Breast epithelium (tissue), 4 donors: Measurements from ENCODE around the gene RPS2. TPM values are rescaled to one million over a fixed set of nuclear protein-coding genes. Genes with fewer than 3 reads are reported as not detected.

Source experiments
- DNase-seq, 2 donors: peaks; one replicate each; pipeline ENCODE4 v3.0.0-alpha.2; 2019; ENCODE audit warnings: low spot score in 2 of 2
- H3K27ac ChIP-seq, 2 donors: fragments of 200-600 bp; sonication (generic) in 1 of 2; one replicate each; pipeline ENCODE4 v1.5.1; 2016 to 2019; ENCODE audit warnings: mild to moderate bottlenecking in 1 of 2
- H3K27me3 ChIP-seq, 2 donors: fragments of 200-600 bp; sonication (generic) in 1 of 2; one replicate each; pipeline versions ENCODE4 v1.5.1 to v1.6.0; 2017 to 2019; ENCODE audit warnings: control low read depth in 1 of 2, mild to moderate bottlenecking in 1 of 2
- H3K36me3 ChIP-seq: fragments of 200-600 bp; one replicate; pipeline ENCODE4 v1.5.1; 2019
- H3K4me1 ChIP-seq, 2 donors: fragments of 200-600 bp; sonication (generic); one replicate each; pipeline ENCODE4 v1.5.1; 2016 to 2019; ENCODE audit warnings: control low read depth in 1 of 2
- H3K4me3 ChIP-seq, 3 donors: fragments of 200-600 bp; sonication (generic); 1 replicate in 2 of 3; 2 replicates in 1 of 3; pipeline ENCODE4 v1.5.1; 2016 to 2019; ENCODE audit warnings: mild to moderate bottlenecking in 3 of 3, moderate library complexity in 2 of 3
- H3K9me3 ChIP-seq, 2 donors: fragments of 200-600 bp; sonication (generic) in 1 of 2; one replicate each; pipeline ENCODE4 v1.5.1; 2016 to 2019; ENCODE audit warnings: control low read depth in 1 of 2
- CTCF ChIP-seq, 3 donors: fragments of 450-650 bp; IDR thresholded peaks; one replicate each; pipeline ENCODE4 v1.5.1; 2016 to 2017; ENCODE audit warnings: antibody characterized with exemption in 3 of 3, mild to moderate bottlenecking in 3 of 3, moderate library complexity in 3 of 3
- POLR2A ChIP-seq: fragments of 450-650 bp; IDR thresholded peaks from one replicate; pipeline ENCODE4 v1.6.1; 2016; ENCODE audit warnings: antibody characterized with exemption, mild to moderate bottlenecking, moderate library complexity
- POLR2AphosphoS5 ChIP-seq, 3 donors: sonication (generic); formaldehyde crosslinking; IDR thresholded peaks; one replicate each; pipeline ENCODE4 v1.6.1; 2017; ENCODE audit warnings: antibody characterized with exemption in 3 of 3
- intact Hi-C: fragments of 100-400 bp; cut with DNase I; formaldehyde crosslinking; loops from one replicate; pipeline ENCODE4 v1.15.1; 2023; ENCODE audit warnings: low total_unique reads
- total RNA-seq, 3 donors: library from RNA; depleted of rRNA; stranded (reverse); fragments of >200 nt; gene quantifications; one replicate each; pipeline ENCODE4 v1.1.0, GENCODE V29; 2016

RPS2 gene
- total RNA-seq, 3 donors from 2014 or later = 1,340 to 2,607 (median 1,661) TPM

GRCh38 chr16:1989209-1990100 is 24.8 kb upstream of the RPS2 start, which contains the start of gene SYNGR3:
Gene SYNGR3 (plus strand): TSS chr16:1989970. CDS start chr16:1990103, 133 bp downstream.
- H3K4me1 ChIP-seq = peaks cover 9 to 22% of the 10 kb centered on the region in 2 donors

GRCh38 chr16:1987198-1987597 is 22.6 kb upstream of the RPS2 start:
- DNase-seq = no peak
- TF ChIP-seq CTCF (IDR thresholded peaks at IDR 0.05) = no peak
- TF ChIP-seq POLR2A = no peak
- no peak for TF ChIP-seq POLR2AphosphoS5 (IDR thresholded peaks at IDR 0.05)
- Histone ChIP-seq H3K27ac (no peak overlapping the region), H3K9me3 (no peaks in the 10 kb centered on the region), H3K27me3 (peaks cover 5 to 25% of the 10 kb centered on the region in 2 donors), H3K4me3 (no peak overlapping the region), H3K4me1 (peaks cover 14 to 22% of the 10 kb centered on the region in 2 donors), H3K36me3 (no peaks in the 10 kb centered on the region)
- intact Hi-C loops = no loop called here

More at GRCh38 chr16:1989209-1990100, 24.8 kb upstream of the RPS2 start, which contains the start of gene SYNGR3:
- Histone ChIP-seq H3K4me3 (peak within 1 kb of the TSS in 2 of 3 donors; percentile 39 to 67), H3K36me3 (no peaks in the 10 kb centered on the region), H3K27ac (no peak within 1 kb of the TSS), H3K27me3 (peaks cover 5 to 25% of the 10 kb centered on the region in 2 donors), H3K9me3 (no peaks in the 10 kb centered on the region)
- no peak for TF ChIP-seq CTCF (IDR thresholded peaks at IDR 0.05)
- no peak for TF ChIP-seq POLR2A
- TF ChIP-seq POLR2AphosphoS5 (IDR thresholded peaks at IDR 0.05) = no peak
- intact Hi-C loops = no loop called here
- no peak for DNase-seq

GRCh38 chr16:1985466-1986150 is 21.0 kb upstream of the RPS2 start:
- intact Hi-C loops = no loop called here
- TF ChIP-seq POLR2AphosphoS5 (IDR thresholded peaks at IDR 0.05) = no peak
- no peak for TF ChIP-seq CTCF (IDR thresholded peaks at IDR 0.05)
- TF ChIP-seq POLR2A = no peak

GRCh38 chr16:1984347-1985225 is 20.0 kb upstream of the RPS2 start:
- TF ChIP-seq POLR2A (no peak), CTCF (IDR thresholded peaks at IDR 0.05) (no peak), POLR2AphosphoS5 (IDR thresholded peaks at IDR 0.05) (no peak)
- Histone ChIP-seq H3K4me1 (peaks cover 8 to 14% of the 10 kb centered on the region in 2 donors), H3K27me3 (peaks cover 2 to 26% of the 10 kb centered on the region in 2 donors), H3K9me3 (no peaks in the 10 kb centered on the region), H3K36me3 (no peaks in the 10 kb centered on the region), H3K4me3 (peak overlapping the region; percentile 72 to 99 (median 85)), H3K27ac (peak overlapping the region; percentile 70 to 79)
- intact Hi-C loops = no loop called here
- DNase-seq = no peak

More at GRCh38 chr16:1985466-1986150, 21.0 kb upstream of the RPS2 start:
- no peaks in the 10 kb centered on the region for H3K9me3 ChIP-seq
- H3K27ac ChIP-seq = no peak overlapping the region
- no peaks in the 10 kb centered on the region for H3K36me3 ChIP-seq
- H3K27me3 ChIP-seq = peaks cover 5 to 26% of the 10 kb centered on the region in 2 donors
- DNase-seq = no peak
- peaks cover 13 to 14% of the 10 kb centered on the region in 2 donors for H3K4me1 ChIP-seq
- H3K4me3 ChIP-seq = peak overlapping the region in 1 of 3 donors; percentile 99
